NB4 (cell line): ENCODE measurements around the gene MYO1B.

Experiments
- CTCF ChIP-seq: IDR thresholded peaks from one replicate; pipeline ENCODE4 v1.5.1; 2012; ENCODE audit warnings: low read depth, low read length
- MYC ChIP-seq: IDR thresholded peaks from 2 replicates; pipeline ENCODE4 v1.6.1; 2011; ENCODE audit warnings: low read depth, low read length
- POLR2A ChIP-seq: IDR thresholded peaks from 2 replicates; pipeline ENCODE4 v1.6.1; 2011; ENCODE audit warnings: mild to moderate bottlenecking; ENCODE audit not compliant: insufficient read length; ENCODE audit errors: extremely low read depth
- TF ChIP-seq, protein P1 (sequence below): IDR thresholded peaks from 2 replicates; pipeline ENCODE4 v1.6.1; 2011; ENCODE audit warnings: low read depth, low read length

- TF ChIP-seq CTCF (no peak), POLR2A (no peak), MYC (no peak)
- TF ChIP-seq, protein P1, sequence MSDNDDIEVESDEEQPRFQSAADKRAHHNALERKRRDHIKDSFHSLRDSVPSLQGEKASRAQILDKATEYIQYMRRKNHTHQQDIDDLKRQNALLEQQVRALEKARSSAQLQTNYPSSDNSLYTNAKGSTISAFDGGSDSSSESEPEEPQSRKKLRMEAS, result no peak
Measured at GRCh38 chr2:191299866-191300265, 54.7 kb downstream of the MYO1B start.
